ENCODE results near the gene SESN3.
A peak's percentile ranks its signal among the peaks of the same experiment; 100 is the strongest.
"Not testable (repeated sequence)": the region's sequence is repeated elsewhere in the genome, so short reads cannot be mapped to it uniquely, and the experiment has no call there.

The SESN3 gene, protein sequence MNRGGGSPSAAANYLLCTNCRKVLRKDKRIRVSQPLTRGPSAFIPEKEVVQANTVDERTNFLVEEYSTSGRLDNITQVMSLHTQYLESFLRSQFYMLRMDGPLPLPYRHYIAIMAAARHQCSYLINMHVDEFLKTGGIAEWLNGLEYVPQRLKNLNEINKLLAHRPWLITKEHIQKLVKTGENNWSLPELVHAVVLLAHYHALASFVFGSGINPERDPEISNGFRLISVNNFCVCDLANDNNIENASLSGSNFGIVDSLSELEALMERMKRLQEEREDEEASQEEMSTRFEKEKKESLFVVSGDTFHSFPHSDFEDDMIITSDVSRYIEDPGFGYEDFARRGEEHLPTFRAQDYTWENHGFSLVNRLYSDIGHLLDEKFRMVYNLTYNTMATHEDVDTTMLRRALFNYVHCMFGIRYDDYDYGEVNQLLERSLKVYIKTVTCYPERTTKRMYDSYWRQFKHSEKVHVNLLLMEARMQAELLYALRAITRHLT

DNA sequence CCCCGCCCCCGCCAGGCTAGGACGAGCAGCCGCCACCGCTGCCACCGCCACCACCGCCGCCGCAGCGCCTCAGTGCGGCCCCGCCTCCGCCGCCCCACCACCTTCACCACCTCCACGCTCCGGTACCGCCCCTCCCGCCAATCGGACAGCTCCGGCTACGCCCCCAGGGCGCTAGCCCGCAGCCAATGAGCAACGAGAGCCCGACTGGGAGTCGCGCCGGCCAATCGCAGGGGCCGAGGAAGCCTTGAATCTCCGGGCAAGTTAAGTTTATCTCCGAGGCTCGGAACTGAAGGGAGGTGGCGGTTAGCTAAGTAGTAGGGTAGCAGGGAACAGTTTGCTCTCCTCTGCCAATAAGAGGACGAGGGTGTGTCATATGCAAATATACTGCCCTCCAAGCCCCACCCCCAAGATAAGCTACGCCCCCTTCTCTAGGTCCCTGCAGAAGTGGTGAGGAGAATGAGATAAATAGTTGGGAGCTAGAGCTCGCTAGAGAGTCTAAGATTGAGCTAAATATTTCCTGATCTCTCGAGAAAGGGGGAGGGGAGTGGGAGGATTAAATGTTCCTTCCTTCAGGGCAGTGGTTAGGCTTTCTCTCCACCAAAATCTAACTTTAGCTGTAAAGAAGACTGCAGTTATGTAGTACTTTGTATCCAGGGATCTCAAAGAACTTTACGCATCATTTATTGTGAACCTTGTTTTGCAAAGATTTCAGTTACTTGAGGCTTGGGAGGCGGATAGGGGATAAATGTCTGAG, at the start of gene SESN3:
TSS of gene SESN3 (minus strand) at position 76 of the 754 bp plus-strand sequence. CDS start 342 bp downstream, outside the sequence.
- Histone ChIP-seq H3K27ac (ENCODE audit: low read depth, low read length) (peak within 1 kb of the TSS; percentile 72), H3K9me3 (ENCODE audit: control insufficient read depth, insufficient read depth, low read length) (no peaks in the 10 kb centered on the region), H3K4me1 (ENCODE audit: control insufficient read depth, insufficient read depth, low read length) (peaks cover 51% of the 10 kb centered on the region), H3K9ac (ENCODE audit: low read depth, low read length) (peak within 1 kb of the TSS; percentile 49), H3K36me3 (ENCODE audit: control insufficient read depth, insufficient read depth, low read length) (no peaks in the 10 kb centered on the region), H3K4me3 (ENCODE audit: low read depth, low read length) (peak within 1 kb of the TSS; percentile 75), H3K27me3 (ENCODE audit: control insufficient read depth, insufficient read depth, low read length) (peaks cover 23% of the 10 kb centered on the region)

DNA sequence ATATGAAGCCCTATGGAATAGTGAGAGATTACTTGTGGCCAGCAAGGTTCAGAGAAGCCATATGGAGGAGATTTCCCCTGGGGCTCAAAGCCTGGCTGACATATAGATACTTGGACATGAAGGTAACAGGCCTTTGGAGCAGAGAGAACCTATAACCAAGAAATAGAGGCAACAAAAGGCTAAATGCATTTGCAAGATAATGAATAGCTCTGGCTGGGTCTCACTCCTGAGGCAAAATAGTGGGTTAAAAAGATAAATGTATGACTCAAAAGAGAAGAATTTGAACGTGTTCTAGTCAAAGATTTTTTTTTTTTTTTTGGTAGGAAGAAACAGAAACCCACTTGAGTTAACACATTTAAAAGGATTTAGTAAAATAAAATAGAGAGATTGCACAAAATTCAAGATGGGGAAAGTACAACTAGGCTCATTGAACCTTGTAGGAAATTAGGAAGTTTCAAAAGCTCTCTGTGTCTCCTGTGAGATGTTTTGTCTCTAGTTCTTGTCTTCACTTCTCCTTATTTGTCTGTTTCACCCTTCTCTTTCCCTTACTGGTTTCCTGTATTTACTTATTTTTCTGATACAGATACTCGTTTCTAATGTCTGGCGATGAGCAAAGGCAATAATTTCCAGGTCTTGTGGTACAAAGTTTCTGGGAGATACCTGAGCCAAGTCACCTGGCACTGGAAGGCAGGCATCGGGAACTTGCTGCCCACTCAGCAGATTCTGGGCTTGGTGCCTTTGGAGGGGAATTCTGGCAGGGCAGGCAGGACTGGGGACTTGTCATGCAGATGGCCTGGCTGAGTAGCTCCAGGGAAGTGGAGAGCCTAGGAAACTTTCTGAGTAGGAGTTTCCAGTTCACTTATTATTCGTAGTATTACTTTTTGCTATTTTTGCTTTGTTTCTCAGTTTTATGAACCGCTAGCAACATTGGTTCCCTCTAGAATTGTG, 49.2 kb upstream of the SESN3 start:
- H3K4me1 ChIP-seq (ENCODE audit: control insufficient read depth, insufficient read depth, low read length) = peaks cover 38% of the 10 kb centered on the region
- no peak overlapping the region for H3K9ac ChIP-seq (ENCODE audit: low read depth, low read length)
- H3K27ac ChIP-seq (ENCODE audit: low read depth, low read length) = peak overlapping the region; percentile 90
- H3K27me3 ChIP-seq (ENCODE audit: control insufficient read depth, insufficient read depth, low read length) = no peaks in the 10 kb centered on the region
- H3K36me3 ChIP-seq (ENCODE audit: control insufficient read depth, insufficient read depth, low read length) = no peaks in the 10 kb centered on the region
- no peaks in the 10 kb centered on the region for H3K9me3 ChIP-seq (ENCODE audit: control insufficient read depth, insufficient read depth, low read length)
- peak overlapping the region; percentile 7; the same call in 1 of the 2 replicates for H3K4me3 ChIP-seq (ENCODE audit: low read depth, low read length)

GRCh38 chr11:95277868-95278267, 46.9 kb upstream of the SESN3 start:
- peaks cover 38% of the 10 kb centered on the region for H3K4me1 ChIP-seq (ENCODE audit: control insufficient read depth, insufficient read depth, low read length)
- H3K36me3 ChIP-seq (ENCODE audit: control insufficient read depth, insufficient read depth, low read length) = no peaks in the 10 kb centered on the region
- no peak overlapping the region for H3K4me3 ChIP-seq (ENCODE audit: low read depth, low read length)
- H3K27me3 ChIP-seq (ENCODE audit: control insufficient read depth, insufficient read depth, low read length) = no peaks in the 10 kb centered on the region
- no peaks in the 10 kb centered on the region for H3K9me3 ChIP-seq (ENCODE audit: control insufficient read depth, insufficient read depth, low read length)
- H3K9ac ChIP-seq (ENCODE audit: low read depth, low read length) = no peak overlapping the region
- no peak overlapping the region for H3K27ac ChIP-seq (ENCODE audit: low read depth, low read length)

GRCh38 chr11:95276139-95276538, 45.1 kb upstream of the SESN3 start:
- H3K9ac ChIP-seq (ENCODE audit: low read depth, low read length) = no peak overlapping the region
- H3K27ac ChIP-seq (ENCODE audit: low read depth, low read length) = no peak overlapping the region
- H3K4me3 ChIP-seq (ENCODE audit: low read depth, low read length) = no peak overlapping the region
- H3K4me1 ChIP-seq (ENCODE audit: control insufficient read depth, insufficient read depth, low read length) = peaks cover 23% of the 10 kb centered on the region
- H3K36me3 ChIP-seq (ENCODE audit: control insufficient read depth, insufficient read depth, low read length) = no peaks in the 10 kb centered on the region
- H3K27me3 ChIP-seq (ENCODE audit: control insufficient read depth, insufficient read depth, low read length) = no peaks in the 10 kb centered on the region
- H3K9me3 ChIP-seq (ENCODE audit: control insufficient read depth, insufficient read depth, low read length) = no peaks in the 10 kb centered on the region

DNA sequence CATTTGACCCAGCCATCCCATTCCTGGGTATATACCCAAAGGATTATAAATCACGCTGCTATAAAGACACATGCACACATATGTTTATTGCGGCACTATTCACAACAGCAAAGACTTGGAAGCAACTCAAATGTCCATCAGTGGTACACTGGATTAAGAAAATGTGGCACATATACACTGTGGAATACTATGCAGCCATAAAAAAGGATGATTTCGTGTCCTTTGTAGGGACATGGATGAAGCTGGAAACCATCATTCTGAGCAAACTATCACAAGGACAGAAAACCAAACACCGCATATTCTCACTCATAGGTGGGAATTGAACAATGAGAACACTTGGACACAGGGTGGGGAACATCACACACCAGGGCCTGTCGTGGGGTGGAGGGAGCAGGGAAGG, 42.6 kb upstream of the SESN3 start:
- not testable (repeated sequence) for H3K9ac ChIP-seq (ENCODE audit: low read depth, low read length); H3K4me3 ChIP-seq (ENCODE audit: low read depth, low read length); H3K27me3 ChIP-seq (ENCODE audit: control insufficient read depth, insufficient read depth, low read length); H3K27ac ChIP-seq (ENCODE audit: low read depth, low read length); H3K36me3 ChIP-seq (ENCODE audit: control insufficient read depth, insufficient read depth, low read length); H3K4me1 ChIP-seq (ENCODE audit: control insufficient read depth, insufficient read depth, low read length); H3K9me3 ChIP-seq (ENCODE audit: control insufficient read depth, insufficient read depth, low read length)

DNA sequence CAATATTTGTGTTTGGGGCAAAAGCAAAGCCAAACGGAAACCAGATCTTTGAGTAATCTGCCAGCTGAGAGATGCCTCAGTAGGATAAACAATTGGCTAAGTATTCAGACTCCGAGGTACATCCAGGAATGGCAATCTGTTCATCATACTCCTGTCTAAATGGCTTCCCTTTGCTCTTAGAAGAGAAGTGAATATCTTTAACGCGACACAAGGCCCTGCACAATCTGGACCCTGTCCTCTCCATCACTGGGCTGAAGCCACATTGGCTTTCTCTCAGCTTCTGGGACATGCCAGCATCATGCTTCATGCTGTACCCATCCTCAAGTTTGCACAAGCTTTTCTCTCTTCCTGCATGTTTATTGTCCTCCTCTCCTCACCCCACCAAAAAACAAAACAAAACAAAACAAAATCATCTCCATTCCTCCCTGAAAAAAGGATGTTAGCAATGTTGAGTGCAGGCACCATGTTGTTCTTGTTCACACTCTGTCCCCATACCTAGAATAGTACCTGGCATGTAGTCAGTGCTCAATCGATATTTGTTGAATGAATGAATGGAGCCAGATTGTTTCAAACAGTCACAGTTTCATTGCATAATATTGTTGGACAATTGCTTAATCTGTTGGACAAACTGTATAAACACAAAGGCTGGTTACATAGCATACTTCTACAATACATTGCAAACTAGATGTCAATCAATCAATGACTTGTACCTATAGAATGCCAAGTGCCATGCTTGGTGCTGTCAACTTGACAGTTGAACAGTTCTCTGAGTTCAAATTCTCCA, 38.2 kb upstream of the SESN3 start:
- peaks cover 6% of the 10 kb centered on the region for H3K4me1 ChIP-seq (ENCODE audit: control insufficient read depth, insufficient read depth, low read length)
- H3K36me3 ChIP-seq (ENCODE audit: control insufficient read depth, insufficient read depth, low read length) = no peaks in the 10 kb centered on the region
- no peak overlapping the region for H3K4me3 ChIP-seq (ENCODE audit: low read depth, low read length)
- no peaks in the 10 kb centered on the region for H3K9me3 ChIP-seq (ENCODE audit: control insufficient read depth, insufficient read depth, low read length)
- no peaks in the 10 kb centered on the region for H3K27me3 ChIP-seq (ENCODE audit: control insufficient read depth, insufficient read depth, low read length)
- H3K9ac ChIP-seq (ENCODE audit: low read depth, low read length) = no peak overlapping the region
- no peak overlapping the region for H3K27ac ChIP-seq (ENCODE audit: low read depth, low read length)

- Histone ChIP-seq H3K9ac (ENCODE audit: low read depth, low read length) (no peak overlapping the region), H3K36me3 (ENCODE audit: control insufficient read depth, insufficient read depth, low read length) (no peaks in the 10 kb centered on the region), H3K4me1 (ENCODE audit: control insufficient read depth, insufficient read depth, low read length) (peaks cover 6% of the 10 kb centered on the region), H3K27me3 (ENCODE audit: control insufficient read depth, insufficient read depth, low read length) (no peaks in the 10 kb centered on the region), H3K27ac (ENCODE audit: low read depth, low read length) (no peak overlapping the region), H3K9me3 (ENCODE audit: control insufficient read depth, insufficient read depth, low read length) (no peaks in the 10 kb centered on the region), H3K4me3 (ENCODE audit: low read depth, low read length) (no peak overlapping the region)
Measured at GRCh38 chr11:95268391-95268790, 37.4 kb upstream of the SESN3 start.

DNA sequence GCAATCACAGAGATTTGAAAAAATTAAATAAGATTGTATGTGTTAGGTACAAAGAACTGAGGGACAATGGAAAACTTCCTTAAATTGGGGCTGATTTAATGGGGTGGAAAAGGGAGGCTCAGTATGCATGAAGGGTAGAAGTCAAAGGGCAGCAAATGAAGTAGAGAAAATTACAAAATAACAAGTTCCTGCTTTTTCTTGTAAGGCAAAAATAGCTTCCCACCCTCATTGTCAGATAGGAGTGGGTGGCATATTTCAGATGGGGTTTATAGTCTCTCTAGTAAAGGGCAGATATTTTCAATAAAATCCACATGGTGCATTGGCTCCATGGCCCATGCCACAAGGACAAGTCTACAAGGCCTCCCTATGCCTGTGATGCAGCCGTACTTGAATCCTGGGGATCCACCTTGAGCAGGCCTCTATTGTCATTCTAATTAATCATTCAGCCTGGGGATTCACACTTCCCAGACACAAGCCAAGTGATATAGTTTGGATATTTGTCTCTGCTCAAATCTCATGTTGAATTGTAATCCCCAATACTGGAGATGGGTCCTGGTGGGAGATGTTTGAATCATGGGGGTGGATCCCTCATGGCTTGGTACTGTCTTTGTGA, 36.7 kb upstream of the SESN3 start:
- Histone ChIP-seq H3K9ac (ENCODE audit: low read depth, low read length) (no peak overlapping the region), H3K27ac (ENCODE audit: low read depth, low read length) (no peak overlapping the region), H3K27me3 (ENCODE audit: control insufficient read depth, insufficient read depth, low read length) (no peaks in the 10 kb centered on the region), H3K9me3 (ENCODE audit: control insufficient read depth, insufficient read depth, low read length) (no peaks in the 10 kb centered on the region), H3K36me3 (ENCODE audit: control insufficient read depth, insufficient read depth, low read length) (no peaks in the 10 kb centered on the region), H3K4me3 (ENCODE audit: low read depth, low read length) (no peak overlapping the region), H3K4me1 (ENCODE audit: control insufficient read depth, insufficient read depth, low read length) (peaks cover 6% of the 10 kb centered on the region)

DNA sequence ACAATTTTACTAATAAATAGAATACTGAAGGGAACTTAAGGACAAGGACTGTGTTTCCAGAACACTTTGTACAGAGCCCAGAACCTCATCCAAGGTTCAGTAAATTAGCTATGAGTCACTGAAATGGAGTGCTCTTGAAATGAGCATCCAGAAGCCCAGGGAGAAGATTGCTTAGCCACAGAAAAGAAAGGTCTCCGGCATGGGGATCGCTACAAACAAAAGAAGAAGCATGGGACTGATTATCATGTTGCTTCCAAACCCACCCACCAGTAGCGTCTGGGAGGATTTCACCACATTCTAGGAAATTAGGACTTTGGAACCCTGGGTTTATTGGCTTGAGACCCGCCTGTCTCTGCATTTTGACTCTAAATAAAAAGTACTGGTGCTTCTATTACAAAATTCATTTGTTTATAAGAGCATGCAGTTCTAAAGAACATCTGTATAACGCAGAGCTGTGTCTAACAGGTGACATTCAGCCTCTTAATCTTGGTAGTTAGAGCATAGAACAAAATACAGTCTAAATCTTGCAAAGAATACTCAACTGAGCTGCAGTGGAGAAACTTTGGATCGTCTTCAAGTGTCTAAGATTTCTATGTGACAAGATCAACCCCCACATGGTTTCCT, 35.9 kb upstream of the SESN3 start:
- no peak overlapping the region for H3K27ac ChIP-seq (ENCODE audit: low read depth, low read length)
- no peak overlapping the region for H3K9ac ChIP-seq (ENCODE audit: low read depth, low read length)
- H3K4me1 ChIP-seq (ENCODE audit: control insufficient read depth, insufficient read depth, low read length) = peaks cover 6% of the 10 kb centered on the region
- no peaks in the 10 kb centered on the region for H3K36me3 ChIP-seq (ENCODE audit: control insufficient read depth, insufficient read depth, low read length)
- H3K27me3 ChIP-seq (ENCODE audit: control insufficient read depth, insufficient read depth, low read length) = no peaks in the 10 kb centered on the region
- H3K9me3 ChIP-seq (ENCODE audit: control insufficient read depth, insufficient read depth, low read length) = no peaks in the 10 kb centered on the region
- H3K4me3 ChIP-seq (ENCODE audit: low read depth, low read length) = no peak overlapping the region

Measured in HUES48 (cell line).